DOHH2 (cell line): ENCODE data around the gene PAQR5.
"Not testable (repeated sequence)": the region's sequence is repeated elsewhere in the genome, so short reads cannot be mapped to it uniquely, and the experiment has no call there.

Experiments used
- H3F3A ChIP-seq: fragments of 200-600 bp; sonication (generic), shearing (Covaris generic); 2 replicates; pipeline ENCODE4 v1.6.0; 2016; ENCODE audit warnings: antibody characterized with exemption, mild to moderate bottlenecking; ENCODE audit not compliant: control insufficient read depth, insufficient read depth
- H3K27ac ChIP-seq: fragments of 200-600 bp; sonication (generic); 2 replicates; pipeline ENCODE4 v1.5.1; 2014; ENCODE audit warnings: low read depth, mild to moderate bottlenecking, low read length, moderate library complexity
- H3K27me3 ChIP-seq: fragments of 200-600 bp; sonication (generic); 2 replicates; pipeline ENCODE4 v1.6.1; 2014; ENCODE audit warnings: mild to moderate bottlenecking, low read length, mixed read lengths; ENCODE audit not compliant: control insufficient read depth
- H3K36me3 ChIP-seq: fragments of 200-600 bp; sonication (generic); 2 replicates; pipeline ENCODE4 v1.6.1; 2014; ENCODE audit warnings: mild to moderate bottlenecking, low read length, moderate library complexity, mixed read lengths; ENCODE audit not compliant: control insufficient read depth
- H3K4me1 ChIP-seq: fragments of 200-600 bp; sonication (generic); 2 replicates; pipeline ENCODE4 v1.6.1; 2014; ENCODE audit warnings: mild to moderate bottlenecking, low read length, mixed read lengths; ENCODE audit not compliant: control insufficient read depth
- H3K4me2 ChIP-seq: fragments of 200-600 bp; sonication (generic); 2 replicates; pipeline ENCODE4 v1.6.0; 2014; ENCODE audit warnings: mild to moderate bottlenecking, low read length, moderate library complexity
- H3K4me3 ChIP-seq: fragments of 200-600 bp; sonication (generic); 2 replicates; pipeline ENCODE4 v1.5.1; 2014; ENCODE audit warnings: mild to moderate bottlenecking, low read length, mixed read lengths
- H3K79me2 ChIP-seq: fragments of 200-600 bp; sonication (generic); 2 replicates; pipeline ENCODE4 v1.6.1; 2014; ENCODE audit warnings: mild to moderate bottlenecking, low read length, mixed read lengths; ENCODE audit not compliant: control insufficient read depth
- H3K9me2 ChIP-seq: fragments of 200-600 bp; sonication (generic); replicated peaks from 2 replicates; pipeline ENCODE4 v1.6.1; 2014; ENCODE audit warnings: mild to moderate bottlenecking, low read length, mixed read lengths; ENCODE audit not compliant: control insufficient read depth
- H3K9me3 ChIP-seq: fragments of 200-600 bp; sonication (generic); 2 replicates; pipeline ENCODE4 v1.6.1; 2014; ENCODE audit warnings: antibody characterized with exemption, low read length, mixed read lengths; ENCODE audit not compliant: control insufficient read depth, insufficient read depth
- H4K20me1 ChIP-seq: fragments of 200-600 bp; sonication (generic); 2 replicates; pipeline ENCODE4 v1.6.0; 2014; ENCODE audit warnings: low read depth, mild to moderate bottlenecking, antibody characterized with exemption, low read length, moderate library complexity; ENCODE audit not compliant: control insufficient read depth, insufficient read depth
- CTCF ChIP-seq: fragments of 200-600 bp; sonication (generic); IDR thresholded peaks from one replicate; pipeline ENCODE4 v1.5.1; 2014; ENCODE audit warnings: antibody characterized with exemption, mild to moderate bottlenecking, low read depth, low read length; ENCODE audit not compliant: poor library complexity, severe bottlenecking
- EZH2phosphoT487 ChIP-seq: fragments of 200-600 bp; sonication (generic); IDR thresholded peaks from 2 replicates; pipeline ENCODE4 v1.6.1; 2017; ENCODE audit warnings: borderline replicate concordance, mild to moderate bottlenecking, antibody characterized with exemption, low read length, moderate library complexity, mixed read lengths

Gene PAQR5

DNA sequence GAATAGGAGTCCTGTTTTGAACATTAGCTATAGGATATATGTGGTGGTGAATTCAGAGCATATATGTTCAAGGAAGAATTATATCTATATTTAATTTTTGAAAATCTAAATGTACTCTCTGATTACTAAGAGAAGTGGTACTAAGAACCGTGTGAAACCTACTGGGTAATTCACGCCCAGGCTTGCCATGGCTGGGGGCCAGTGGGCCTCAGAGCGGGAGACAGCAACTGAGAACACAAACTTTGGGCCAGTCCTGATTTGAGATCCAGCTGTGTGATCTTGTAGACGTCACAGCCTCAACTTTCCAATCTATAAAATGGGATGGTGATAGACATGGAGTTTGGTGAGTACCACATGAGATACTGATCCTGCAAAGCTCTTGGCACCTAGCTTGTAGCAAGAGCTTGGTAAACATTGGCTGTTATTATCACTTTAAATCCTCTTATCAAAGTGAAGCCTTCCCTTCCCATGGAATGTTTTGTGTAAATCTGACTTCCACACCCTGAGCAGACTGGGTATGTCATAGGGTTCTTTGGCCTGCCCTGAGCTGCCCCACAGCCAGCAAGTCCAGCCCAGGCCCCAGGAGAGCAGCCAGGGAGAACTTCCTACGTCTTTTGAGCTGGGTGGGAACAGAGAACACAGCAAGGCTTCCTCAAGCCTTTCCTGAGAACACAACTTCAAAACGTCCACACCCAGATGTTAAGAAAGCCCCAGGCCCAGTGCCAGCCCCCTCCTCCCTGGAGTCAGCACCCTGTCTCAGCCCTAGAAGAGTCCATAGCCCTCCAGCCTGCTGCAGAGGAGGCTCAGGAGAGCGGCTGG, 8.2 kb upstream of the PAQR5 start:
- H3K9me3 ChIP-seq, result no peaks in the 10 kb centered on the region
- H3K27me3 ChIP-seq, result peaks cover 2% of the 10 kb centered on the region; the same call in 1 of the 2 replicates
- TF ChIP-seq CTCF, result no peak
- no peak for TF ChIP-seq EZH2phosphoT487
- no peaks in the 10 kb centered on the region for H3K36me3 ChIP-seq
- no peak overlapping the region for H3K27ac ChIP-seq
- no peak overlapping the region for H3K4me3 ChIP-seq
- no peaks in the 10 kb centered on the region for H3K9me2 ChIP-seq
- H3K4me2 ChIP-seq, result no peak overlapping the region
- H3K4me1 ChIP-seq, result no peaks in the 10 kb centered on the region
- no peaks in the 10 kb centered on the region for H3F3A ChIP-seq
- 0 out of 2 replicates have a peak, but pooled peaks cover 3% of the 10 kb centered on the region for H4K20me1 ChIP-seq
- H3K79me2 ChIP-seq, result no peaks in the 10 kb centered on the region

- H3K4me3 ChIP-seq, H3K27ac ChIP-seq, H3K4me2 ChIP-seq, H4K20me1 ChIP-seq, H3K27me3 ChIP-seq, H3F3A ChIP-seq, H3K9me3 ChIP-seq, H3K9me2 ChIP-seq, H3K36me3 ChIP-seq, H3K79me2 ChIP-seq, H3K4me1 ChIP-seq: not testable (repeated sequence)
These were observed 7.1 kb upstream of the PAQR5 start for GRCh38 chr15:69291651-69292050.

DNA sequence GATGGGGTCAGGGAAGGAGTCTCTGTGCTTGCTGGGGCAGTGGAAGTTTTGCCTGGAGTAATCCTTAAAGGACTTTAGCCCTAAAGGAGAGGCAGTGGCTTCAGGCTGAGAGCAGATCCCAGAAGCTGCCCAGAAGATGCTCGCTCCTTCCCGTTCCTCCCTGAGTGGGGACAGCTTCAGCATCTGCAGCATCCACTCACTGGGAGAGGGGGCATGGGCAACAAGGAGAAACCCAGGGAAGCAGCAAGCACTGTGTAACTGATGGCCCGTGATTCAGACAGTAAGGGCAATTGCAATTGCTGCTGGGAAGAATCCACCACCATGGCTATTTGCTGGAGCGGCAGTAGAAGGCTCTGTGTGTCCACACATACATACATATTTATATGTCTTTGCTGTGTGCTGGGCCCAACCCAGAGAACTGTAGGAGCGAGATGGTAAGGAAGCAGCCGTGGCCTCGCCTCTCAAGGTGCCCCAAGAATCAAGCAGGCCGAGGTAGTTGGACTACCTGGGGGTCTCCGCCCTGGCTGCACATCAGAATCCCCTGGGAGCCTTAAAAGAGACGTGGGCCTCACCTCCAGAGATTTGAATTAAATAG, 5.8 kb upstream of the PAQR5 start:
- H3K4me3 ChIP-seq, result no peak overlapping the region
- H3K27me3 ChIP-seq, result peaks cover 10% of the 10 kb centered on the region
- no peak overlapping the region for H3K27ac ChIP-seq
- no peaks in the 10 kb centered on the region for H3K36me3 ChIP-seq
- no peak overlapping the region for H3K4me2 ChIP-seq
- no peaks in the 10 kb centered on the region for H3F3A ChIP-seq
- H3K4me1 ChIP-seq, result no peaks in the 10 kb centered on the region
- no peaks in the 10 kb centered on the region for H4K20me1 ChIP-seq
- no peaks in the 10 kb centered on the region for H3K9me3 ChIP-seq
- no peaks in the 10 kb centered on the region for H3K9me2 ChIP-seq
- TF ChIP-seq EZH2phosphoT487, result no peak
- TF ChIP-seq CTCF, result no peak
- H3K79me2 ChIP-seq, result no peaks in the 10 kb centered on the region
